Limb (tissue), 2 donors: Measurements from ENCODE around the gene HAUS3.

Source experiments
- DNase-seq, 2 donors: peaks; one replicate each; pipeline ENCODE4 v3.0.0-alpha.2; 2016; ENCODE audit errors: extremely low spot score in 2 of 2

Gene HAUS3

DNA sequence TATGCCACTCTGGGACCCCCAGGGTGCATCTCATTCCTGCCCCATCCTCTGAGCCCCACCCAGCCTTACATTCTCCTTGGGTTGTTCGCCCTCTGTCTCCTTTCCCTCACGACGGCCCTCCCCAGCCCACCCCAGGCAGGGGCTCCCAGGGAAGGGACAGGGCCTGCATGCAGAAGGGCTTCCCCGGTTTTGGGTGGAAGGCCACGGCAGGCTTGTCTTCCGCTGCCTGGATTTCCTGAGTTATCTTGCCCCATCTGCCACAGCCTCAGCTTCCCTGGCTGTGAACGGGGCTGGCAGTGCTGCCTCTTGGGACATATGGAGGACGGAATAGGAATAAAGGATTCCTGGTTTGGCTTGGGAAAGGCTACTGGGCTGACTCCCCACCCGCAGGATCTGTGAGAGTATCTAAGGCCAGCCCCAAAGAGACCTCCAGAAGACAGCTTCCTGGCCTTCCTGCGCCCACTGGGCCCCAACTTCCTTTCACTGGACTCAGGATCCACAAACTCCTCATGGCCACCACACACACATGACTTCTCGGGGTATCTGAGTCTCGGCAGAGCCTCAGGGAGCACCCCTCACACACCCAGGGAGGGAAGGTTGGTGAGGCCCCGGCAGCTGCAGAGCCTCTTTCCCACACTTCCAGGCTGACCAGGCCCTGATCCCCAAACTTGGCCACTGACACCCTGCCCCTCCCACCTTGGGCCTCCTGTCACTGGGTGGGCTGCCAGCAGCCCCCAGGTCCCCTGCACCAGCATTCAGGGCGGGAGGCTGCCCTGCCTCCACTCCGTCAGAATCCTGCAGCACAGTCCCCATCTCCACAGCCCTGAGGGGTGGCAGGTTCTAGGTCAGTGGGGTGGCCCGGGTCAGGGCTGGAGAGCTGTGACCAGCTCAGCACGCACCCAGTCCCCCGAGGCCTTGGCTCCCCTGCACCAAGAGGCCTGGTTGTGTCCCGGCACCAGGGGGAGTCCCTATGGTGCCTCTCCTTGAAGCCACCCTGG is 23.5 kb upstream of the HAUS3 start:
- DNase-seq, result no peak

DNA sequence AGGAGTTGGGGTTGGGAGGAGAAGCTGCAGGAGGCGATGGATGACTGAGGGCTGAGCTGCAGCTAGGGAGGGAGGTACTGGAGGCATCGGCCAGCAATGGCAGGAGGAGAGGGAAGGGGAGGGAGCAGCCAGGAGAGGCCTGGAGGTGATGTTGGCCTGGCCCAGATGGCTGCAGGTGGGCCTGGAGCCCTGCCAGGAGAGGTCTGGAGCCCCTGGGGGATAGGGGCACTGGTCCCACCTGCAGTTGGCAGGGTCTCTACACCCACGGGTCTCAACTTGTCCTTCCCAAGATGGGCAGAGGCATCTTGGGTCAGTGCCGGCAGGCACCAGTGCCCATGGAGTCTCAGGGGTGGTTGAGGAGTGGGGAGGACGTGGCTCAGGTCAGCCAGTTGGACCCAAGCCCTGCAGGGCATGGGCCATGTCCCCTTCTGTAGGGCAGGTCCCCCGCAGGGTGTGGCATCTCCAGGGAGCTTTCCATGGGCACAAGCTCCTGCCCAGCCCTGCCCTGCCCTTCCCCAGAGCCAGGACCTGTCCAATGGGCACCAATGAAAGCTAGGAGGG is 22.6 kb upstream of the HAUS3 start:
- no peak for DNase-seq

- no peak for DNase-seq
These were observed 22.0 kb upstream of the HAUS3 start for GRCh38 chr4:2263926-2264321.

GRCh38 chr4:2262944-2263250 is 21.0 kb upstream of the HAUS3 start:
- DNase-seq, result no peak

DNA sequence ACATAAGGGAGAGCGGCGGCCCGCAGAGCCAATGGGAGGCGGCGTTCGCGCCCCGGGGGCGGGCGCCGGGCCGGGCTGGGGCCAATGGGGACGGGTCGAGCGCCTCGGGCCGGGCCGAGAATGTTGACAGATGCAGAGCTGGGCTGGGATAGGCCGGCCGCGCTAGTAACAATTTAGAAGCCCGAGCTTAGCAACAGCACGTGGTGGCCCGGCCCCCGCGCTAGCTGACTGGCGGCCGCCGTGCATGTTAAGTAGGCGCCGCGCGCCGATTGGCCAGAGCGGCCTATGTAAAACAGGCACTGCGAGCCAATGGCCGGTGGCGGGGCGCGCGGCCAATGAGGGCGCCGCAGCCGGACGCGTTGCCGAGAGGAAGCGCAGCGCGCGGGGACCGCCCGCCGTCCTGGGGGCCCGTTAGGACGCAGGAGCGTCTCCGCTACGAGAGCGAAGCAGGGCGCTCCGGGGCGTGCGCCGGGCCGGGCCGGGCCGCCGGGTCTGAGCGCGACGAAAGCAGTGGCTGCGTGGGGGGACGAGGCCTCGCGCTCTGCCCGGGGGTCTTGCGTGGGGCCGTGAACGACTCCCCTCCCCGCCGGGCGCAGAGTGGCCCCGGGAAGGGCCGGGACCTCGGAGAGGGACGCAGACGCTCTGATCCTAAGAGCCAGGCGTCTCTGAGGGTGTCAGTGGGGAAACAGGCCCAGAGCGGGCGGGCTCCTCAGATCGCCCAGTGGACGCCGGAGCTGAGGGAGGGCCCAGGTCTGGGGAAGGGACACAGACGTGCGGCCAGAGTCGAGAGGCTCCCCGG is 20.4 kb upstream of the HAUS3 start:
- DNase-seq, result peak; percentile 99

DNA sequence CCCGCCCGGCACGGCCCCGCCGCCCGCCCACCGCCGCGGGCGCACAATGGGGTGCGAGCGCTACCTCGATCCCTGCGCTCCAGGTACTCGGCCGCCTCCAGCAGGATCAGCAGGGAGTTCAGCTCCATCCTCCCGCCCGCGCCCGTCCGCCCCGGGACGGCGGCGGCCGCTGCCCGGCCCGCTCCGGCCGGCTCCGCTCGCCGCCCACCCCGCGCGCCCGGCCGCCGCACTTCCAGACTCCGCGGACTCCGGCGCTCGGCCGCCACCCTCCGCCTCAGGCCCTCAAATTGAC is 19.9 kb upstream of the HAUS3 start, which contains the start of gene MXD4:
Gene MXD4, minus strand, starts transcription at position 257 of the 292 bp plus-strand sequence. Its CDS starts 129 bp downstream, at position 128.
- DNase-seq, result no peak

- peak in 1 of 2 donors; percentile 68 for DNase-seq
These were observed 19.4 kb upstream of the HAUS3 start for GRCh38 chr4:2261110-2261852.

- DNase-seq, result peak in 1 of 2 donors; percentile 41
These were observed 18.6 kb upstream of the HAUS3 start for GRCh38 chr4:2260344-2261109.

DNA sequence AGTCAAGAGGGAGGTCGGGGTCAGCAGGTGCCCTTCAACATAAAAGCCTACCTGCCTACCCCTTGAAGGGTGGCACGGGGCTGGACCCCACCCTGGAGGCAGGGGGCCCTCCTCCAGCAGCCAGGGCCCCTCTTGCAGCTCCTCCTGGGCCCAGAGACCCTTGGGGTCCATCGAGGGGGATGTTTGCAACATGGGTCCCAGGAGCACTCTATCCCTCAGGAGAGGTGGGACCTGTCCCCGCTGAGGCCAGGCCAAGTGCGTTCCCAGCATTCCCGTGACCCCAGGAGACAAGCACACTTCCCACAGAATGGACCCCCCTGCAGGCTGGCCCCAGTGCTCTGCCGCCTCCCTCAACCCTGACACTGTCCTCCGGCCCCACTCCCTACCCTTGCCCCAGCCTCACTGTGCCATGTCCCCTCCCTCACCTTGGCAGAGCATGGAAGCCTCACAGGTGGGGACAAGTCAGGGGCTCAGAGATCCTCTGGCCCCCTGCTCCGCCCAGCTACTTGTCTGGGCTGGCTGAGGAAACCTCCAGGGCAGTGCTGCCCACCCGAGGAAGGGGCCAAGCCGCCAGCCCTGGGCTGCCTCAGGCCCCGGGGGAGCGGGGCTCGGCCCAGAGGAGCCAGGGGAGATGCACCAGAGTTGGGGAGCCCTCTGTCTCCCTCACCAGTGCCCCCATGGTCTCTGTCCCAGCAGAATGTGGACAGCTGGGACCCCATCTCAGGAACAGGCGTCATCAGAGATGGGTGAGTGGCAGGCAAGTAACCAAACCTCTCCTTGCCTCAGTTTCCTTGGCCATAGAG is 17.8 kb upstream of the HAUS3 start:
- DNase-seq, result no peak

DNA sequence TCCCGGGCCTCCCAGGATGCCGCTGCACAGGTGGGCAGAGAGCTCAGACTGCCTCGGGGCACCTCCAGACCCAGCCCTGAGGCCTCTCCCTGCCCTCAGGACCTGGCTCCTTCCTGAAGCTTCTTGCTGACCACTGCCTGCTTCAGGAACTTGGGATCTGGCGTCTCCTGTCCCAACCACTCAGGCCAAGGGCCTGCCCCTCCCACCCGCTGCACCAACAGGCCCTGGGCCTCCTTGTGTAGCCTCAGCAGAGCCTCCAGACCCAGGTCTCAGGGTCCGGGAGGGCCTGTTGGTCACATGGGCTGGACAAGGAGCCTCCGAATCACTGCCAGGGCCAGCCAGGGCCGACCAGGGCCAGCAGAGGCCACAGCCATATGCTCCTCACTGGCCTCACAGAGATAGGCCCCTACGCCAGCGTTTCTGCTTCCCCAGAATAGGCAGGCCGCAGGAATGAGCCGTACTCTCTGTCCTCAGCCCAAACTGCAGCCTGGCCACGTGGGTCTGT is 17.2 kb upstream of the HAUS3 start:
- DNase-seq, result no peak

- no peak for DNase-seq
These were observed 16.4 kb upstream of the HAUS3 start for GRCh38 chr4:2258091-2259035.

DNA sequence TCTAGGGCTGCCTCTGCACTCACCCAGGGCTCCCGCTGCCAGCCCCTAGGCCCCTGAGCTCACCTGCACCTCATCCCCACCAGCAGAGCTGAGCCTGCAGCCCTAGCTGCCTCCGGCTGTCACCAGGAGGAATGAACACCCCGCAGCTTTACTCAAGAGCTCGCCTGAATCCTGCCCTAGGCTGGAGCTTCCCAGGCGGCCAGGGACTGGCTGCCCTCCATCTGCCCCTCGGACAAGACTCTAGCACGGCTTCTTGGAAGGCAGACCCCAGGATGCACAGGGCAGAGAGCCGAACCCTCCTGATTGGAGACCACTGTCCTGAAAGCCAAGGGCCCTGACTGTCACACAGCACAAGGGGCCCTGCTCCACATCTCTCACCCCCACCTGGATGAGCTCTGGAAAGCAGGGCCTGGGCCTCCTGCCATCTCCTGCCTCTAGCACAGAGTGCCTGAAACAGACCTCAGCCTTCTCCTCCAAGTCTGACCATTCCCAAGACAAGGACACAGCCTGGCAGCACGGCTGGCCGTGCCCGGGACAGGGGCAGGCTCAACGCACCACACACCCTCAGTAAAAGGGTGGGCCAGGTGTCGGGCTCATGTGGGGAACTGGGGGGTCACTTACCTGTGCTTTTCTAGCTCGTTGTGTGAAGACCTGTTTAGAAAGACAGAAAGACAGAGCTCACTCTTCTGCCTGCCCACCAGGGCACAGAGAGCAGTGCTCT is 15.6 kb upstream of the HAUS3 start:
- no peak for DNase-seq

DNA sequence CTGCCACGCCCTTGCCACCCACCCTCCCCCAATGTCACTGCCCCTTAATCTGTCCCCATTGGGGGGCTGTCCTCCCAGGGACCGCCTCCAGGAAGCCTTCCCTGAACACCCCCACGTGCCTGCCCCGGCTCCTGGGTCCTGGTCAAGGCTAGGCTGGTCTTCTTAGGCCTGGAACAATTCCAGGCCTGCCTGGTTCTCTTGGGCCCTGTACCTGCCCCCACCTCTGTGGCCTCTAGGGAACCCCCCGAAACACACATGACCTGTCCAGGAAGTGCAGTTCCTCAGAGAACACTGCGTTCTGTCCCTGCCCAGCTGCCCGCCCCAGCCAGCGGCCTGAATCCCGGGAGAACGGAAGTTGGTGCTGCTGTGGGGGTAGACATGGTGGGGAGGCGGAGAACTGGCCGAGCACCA is 14.9 kb upstream of the HAUS3 start:
- DNase-seq, result no peak

GRCh38 chr4:2256156-2256731 is 14.3 kb upstream of the HAUS3 start:
- no peak for DNase-seq

GRCh38 chr4:2255501-2256155 is 13.7 kb upstream of the HAUS3 start:
- DNase-seq, result peak in 1 of 2 donors; percentile 69

GRCh38 chr4:2254665-2255500 is 13.0 kb upstream of the HAUS3 start:
- DNase-seq, result no peak
